DOHH2 (cell line): ENCODE measurements around the gene RAB22A.

Source experiments
- EZH2phosphoT487 ChIP-seq: fragments of 200-600 bp; sonication (generic); IDR thresholded peaks from 2 replicates; pipeline ENCODE4 v1.6.1; 2017; ENCODE audit warnings: borderline replicate concordance, mild to moderate bottlenecking, antibody characterized with exemption, low read length, moderate library complexity, mixed read lengths
- TF ChIP-seq, protein P1 (sequence below): fragments of 200-600 bp; sonication (generic); IDR thresholded peaks from one replicate; pipeline ENCODE4 v1.5.1; 2014; ENCODE audit warnings: antibody characterized with exemption, mild to moderate bottlenecking, low read depth, low read length; ENCODE audit not compliant: poor library complexity, severe bottlenecking

DNA sequence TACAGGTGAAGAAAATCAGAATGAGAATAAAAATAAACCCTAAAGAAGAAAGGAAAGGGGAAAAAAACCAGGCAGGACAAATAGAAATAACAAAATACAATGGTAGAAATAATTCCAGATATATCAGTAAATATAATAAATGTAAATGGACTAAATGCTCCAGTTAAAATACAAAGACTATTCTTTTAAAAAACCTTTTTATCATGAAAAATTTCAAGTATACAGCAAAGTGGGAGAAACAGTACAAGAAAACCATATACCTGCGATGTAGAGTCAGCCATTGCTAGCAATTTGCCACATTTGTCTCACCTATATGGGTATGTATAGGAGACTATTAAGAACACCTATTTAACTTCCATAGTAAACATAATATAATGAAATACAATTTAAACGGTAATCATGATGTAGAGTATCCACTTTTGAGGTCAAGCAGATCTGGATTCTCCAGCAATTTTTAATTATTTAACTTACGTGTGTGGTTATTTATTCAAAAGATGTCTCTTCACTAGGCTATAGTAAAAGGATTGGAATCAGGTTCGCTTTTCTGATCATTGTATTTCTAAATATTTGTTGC lies 78.6 kb downstream of the RAB22A start:
- TF ChIP-seq, protein P1, sequence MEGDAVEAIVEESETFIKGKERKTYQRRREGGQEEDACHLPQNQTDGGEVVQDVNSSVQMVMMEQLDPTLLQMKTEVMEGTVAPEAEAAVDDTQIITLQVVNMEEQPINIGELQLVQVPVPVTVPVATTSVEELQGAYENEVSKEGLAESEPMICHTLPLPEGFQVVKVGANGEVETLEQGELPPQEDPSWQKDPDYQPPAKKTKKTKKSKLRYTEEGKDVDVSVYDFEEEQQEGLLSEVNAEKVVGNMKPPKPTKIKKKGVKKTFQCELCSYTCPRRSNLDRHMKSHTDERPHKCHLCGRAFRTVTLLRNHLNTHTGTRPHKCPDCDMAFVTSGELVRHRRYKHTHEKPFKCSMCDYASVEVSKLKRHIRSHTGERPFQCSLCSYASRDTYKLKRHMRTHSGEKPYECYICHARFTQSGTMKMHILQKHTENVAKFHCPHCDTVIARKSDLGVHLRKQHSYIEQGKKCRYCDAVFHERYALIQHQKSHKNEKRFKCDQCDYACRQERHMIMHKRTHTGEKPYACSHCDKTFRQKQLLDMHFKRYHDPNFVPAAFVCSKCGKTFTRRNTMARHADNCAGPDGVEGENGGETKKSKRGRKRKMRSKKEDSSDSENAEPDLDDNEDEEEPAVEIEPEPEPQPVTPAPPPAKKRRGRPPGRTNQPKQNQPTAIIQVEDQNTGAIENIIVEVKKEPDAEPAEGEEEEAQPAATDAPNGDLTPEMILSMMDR: no peak
- TF ChIP-seq EZH2phosphoT487: no peak
